Endothelial cell of umbilical vein (primary cell): ENCODE results near the gene RHBDF1. TPM values are rescaled to one million over a fixed set of nuclear protein-coding genes. Genes with fewer than 3 reads are reported as not detected.

Source experiments
- BruUV-seq: library from RNA; stranded (reverse); fragments of 400-500 nt; replicated peaks from 2 replicates; lab custom pipeline; 2021; lab: Mats Ljungman, UMichigan
- CTCF ChIA-PET: fragments of 300-600, 350-600 bp; sonication (Branson Sonifier 250); formaldehyde crosslinking; loops from one replicate; lab custom pipeline; 2021; ENCODE audit warnings: antibody characterized with exemption, inconsistent platforms; lab: Charles Lee
- POLR2A ChIA-PET: fragments of 300-600, 350-600 bp; sonication (Branson Sonifier 250); formaldehyde crosslinking; loops from one replicate; lab custom pipeline; 2021; ENCODE audit warnings: antibody characterized with exemption, inconsistent platforms; lab: Charles Lee
- DNase-seq: peaks from one replicate; pipeline ENCODE4 v3.0.0-alpha.2; 2011; ENCODE audit warnings: low read depth, low spot score
- FAIRE-seq: peaks from 2 replicates; lab custom pipeline; 2011; peaks lifted over from hg19 to GRCh38; lab: Jason Lieb, UNC
- H2AFZ ChIP-seq: 2 replicates; pipeline ENCODE4 v1.6.0; 2012; ENCODE audit warnings: low read depth, low read length, control low read depth, inconsistent platforms
- H3K27ac ChIP-seq: 2 replicates; pipeline ENCODE4 v1.5.1; 2011; ENCODE audit warnings: low read depth, mild to moderate bottlenecking, control low read depth, low read length, moderate library complexity; ENCODE audit not compliant: insufficient read depth
- H3K27me3 ChIP-seq, 2 experiments: 2 replicates each; pipeline versions ENCODE4 v1.6.0 to v1.6.1; 2011; ENCODE audit warnings: low read length in 2 of 2, mixed read lengths in 1 of 2; ENCODE audit not compliant: control insufficient read depth in 2 of 2, insufficient read depth in 2 of 2
- H3K36me3 ChIP-seq, 2 experiments: 2 replicates in 1 of 2; 3 replicates in 1 of 2; pipeline ENCODE4 v1.5.1; 2011; ENCODE audit warnings: low read length in 2 of 2, mild to moderate bottlenecking in 1 of 2, moderate library complexity in 1 of 2; ENCODE audit not compliant: control insufficient read depth in 2 of 2, insufficient read depth in 2 of 2; ENCODE audit errors: extremely low read depth in 1 of 2
- H3K4me1 ChIP-seq: 3 replicates; pipeline ENCODE4 v1.5.1; 2011; ENCODE audit warnings: mild to moderate bottlenecking, low read length; ENCODE audit not compliant: control insufficient read depth, insufficient read depth; ENCODE audit errors: extremely low read depth
- H3K4me2 ChIP-seq: 2 replicates; pipeline ENCODE4 v1.6.1; 2011; ENCODE audit warnings: low read length, control low read depth, mixed read lengths; ENCODE audit not compliant: insufficient read depth
- H3K4me3 ChIP-seq, 3 experiments: fragments of 200-600 bp in 1 of 3; sonication (generic), shearing (Covaris generic) in 1 of 3; replicated peaks in 1 of 3; 2 replicates each; pipeline ENCODE4 v1.5.1; 2011 to 2016; ENCODE audit warnings: control low read depth in 3 of 3, low read length in 3 of 3, mild to moderate bottlenecking in 2 of 3, inconsistent platforms in 1 of 3, low read depth in 1 of 3, moderate library complexity in 1 of 3; ENCODE audit not compliant: insufficient read depth in 1 of 3
- H3K79me2 ChIP-seq: 2 replicates; pipeline ENCODE4 v1.6.0; 2012; ENCODE audit warnings: low read length, inconsistent platforms; ENCODE audit not compliant: control insufficient read depth, insufficient read depth
- H3K9ac ChIP-seq: replicated peaks from 2 replicates; pipeline ENCODE3; 2011; ENCODE audit warnings: low read length, control low read depth; ENCODE audit not compliant: insufficient read depth; ENCODE audit errors: extremely low read depth
- H3K9me1 ChIP-seq: replicated peaks from 3 replicates; pipeline ENCODE4 v1.6.0; 2011; ENCODE audit warnings: mild to moderate bottlenecking, low read length; ENCODE audit not compliant: control insufficient read depth, insufficient read depth; ENCODE audit errors: extremely low read depth
- H3K9me3 ChIP-seq: replicated peaks from 2 replicates; pipeline ENCODE4 v1.5.1; 2012; ENCODE audit warnings: low read length, inconsistent platforms; ENCODE audit not compliant: control insufficient read depth, insufficient read depth
- H4K20me1 ChIP-seq: replicated peaks from 2 replicates; pipeline ENCODE3; 2011; ENCODE audit warnings: mild to moderate bottlenecking, low read length; ENCODE audit not compliant: control insufficient read depth, insufficient read depth; ENCODE audit errors: extremely low read depth
- CTCF ChIP-seq, 2 donors: IDR thresholded peaks; 1 replicate in 1 of 2; 2 replicates in 1 of 2; pipeline ENCODE4 v1.5.1; 2011; ENCODE audit warnings: low read length in 2 of 2, mild to moderate bottlenecking in 2 of 2, moderate library complexity in 2 of 2, control low read depth in 1 of 2, inconsistent platforms in 1 of 2, low read depth in 1 of 2; ENCODE audit not compliant: insufficient read depth in 1 of 2; ENCODE audit errors: extremely low read depth in 1 of 2
- EZH2 ChIP-seq: IDR thresholded peaks from 2 replicates; pipeline ENCODE4 v1.6.1; 2012; ENCODE audit warnings: borderline replicate concordance, low read depth, mild to moderate bottlenecking, moderate library complexity, low read length, inconsistent platforms; ENCODE audit not compliant: severe bottlenecking
- FOS ChIP-seq: IDR thresholded peaks from 2 replicates; pipeline ENCODE4 v1.6.1; 2011; ENCODE audit warnings: mild to moderate bottlenecking, low read length, moderate library complexity, borderline replicate concordance; ENCODE audit not compliant: insufficient read depth
- GATA2 ChIP-seq: IDR thresholded peaks from 2 replicates; pipeline ENCODE4 v1.7.0; 2011; ENCODE audit warnings: low read depth, mild to moderate bottlenecking, moderate library complexity, mixed read lengths, low read length; ENCODE audit not compliant: insufficient read length, insufficient read depth
- JUN ChIP-seq: IDR thresholded peaks from 2 replicates; pipeline ENCODE4 v1.6.1; 2011; ENCODE audit warnings: borderline replicate concordance, low read depth; ENCODE audit not compliant: insufficient read length, insufficient read depth
- MAX ChIP-seq: IDR thresholded peaks from 2 replicates; pipeline ENCODE4 v1.6.1; 2011; ENCODE audit not compliant: insufficient read depth, insufficient read length
- MYC ChIP-seq: IDR thresholded peaks from one replicate; pipeline ENCODE4 v1.6.1; 2011; ENCODE audit warnings: mild to moderate bottlenecking, low read depth, low read length
- POLR2A ChIP-seq: IDR thresholded peaks from 2 replicates; pipeline ENCODE4 v1.6.1; 2012; ENCODE audit warnings: low read depth, mild to moderate bottlenecking, control low read depth, low read length
- POLR2AphosphoS5 ChIP-seq: IDR thresholded peaks from 2 replicates; pipeline ENCODE4 v1.6.1; 2012; ENCODE audit warnings: low read depth, mild to moderate bottlenecking, control low read depth, low read length, moderate library complexity; ENCODE audit not compliant: insufficient read depth
- dilution Hi-C: fragments of 300-500 bp; cut with MboI; formaldehyde crosslinking; loops from one replicate; pipeline ENCODE4 v1.15.0; 2019; ENCODE audit warnings: low sequenced_read_pairs; ENCODE audit not compliant: extremely low pct_ligation_motif_present
- intact Hi-C: fragments of 100-400 bp; cut with micrococcal nuclease; formaldehyde crosslinking; loops from one replicate; pipeline ENCODE4 v1.10.0; 2022
- polyA plus RNA-seq, 4 experiments: library from polyadenylated mRNA; depleted of rRNA in 3 of 4; stranded (reverse) in 3 of 4; unstranded in 1 of 4; fragments of >200 nt; gene quantifications; 2 replicates each; pipeline versions ENCODE4 v1.2.1 to v1.2.3, GENCODE V29; 2011 to 2012; ENCODE audit warnings: missing spikeins in 1 of 4
- total RNA-seq: library from RNA; stranded (reverse); gene quantifications from 2 replicates; pipeline ENCODE4 v1.2.3, GENCODE V29; 2021

The RHBDF1 gene
- total and polyA plus RNA-seq, 2 donors (not counting 3 experiments of a cell fraction or from before 2014, with no cell fraction given), result 57.0 to 113 TPM

DNA sequence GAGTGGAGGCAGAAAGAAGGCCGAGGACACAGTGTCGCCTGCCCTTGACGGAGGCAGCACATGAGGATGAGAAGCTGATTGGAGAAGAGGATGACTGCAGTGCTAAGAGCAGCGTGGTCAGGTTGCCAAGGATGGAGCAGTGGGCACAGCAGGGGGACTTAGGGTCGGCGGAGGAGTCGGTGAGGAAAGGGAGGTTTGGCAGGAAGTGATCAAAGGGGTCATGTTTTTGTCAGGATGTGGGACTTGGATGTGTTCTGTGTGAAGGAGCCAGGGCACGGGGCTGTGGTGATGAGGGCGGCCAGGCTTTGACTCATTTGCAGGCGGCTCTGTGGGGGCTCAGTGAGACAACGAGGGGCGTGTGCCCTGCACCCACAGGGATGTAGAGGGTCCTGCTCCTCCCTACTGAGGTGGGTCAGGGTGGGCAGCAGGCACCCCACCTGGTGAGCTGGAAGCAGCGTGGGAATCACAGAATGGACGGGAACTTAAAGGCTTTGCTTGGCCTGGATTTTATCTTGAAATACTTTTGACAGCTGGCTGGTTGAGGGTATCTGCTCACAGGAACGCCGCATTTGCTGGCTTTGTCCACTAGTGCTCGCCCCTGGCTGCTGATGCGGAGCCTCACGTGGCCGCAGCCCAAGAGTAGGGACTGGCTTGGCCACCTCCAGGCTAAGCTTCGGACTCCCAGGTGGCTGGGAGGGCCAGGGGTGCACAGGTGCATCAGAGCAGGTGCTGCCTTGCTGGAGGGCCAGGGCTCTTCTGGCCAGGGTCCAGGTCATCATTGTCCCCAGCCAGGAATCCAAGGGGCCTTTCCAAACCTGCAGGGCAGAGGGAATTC is 11.6 kb upstream of the RHBDF1 start:
- CTCF ChIA-PET, result interaction anchor here (1.1 to 17.6 kb wide), 6 partner anchors 10 to 97 kb away, joined by 3 to 790 read pairs (median 10); partner anchors contain the start of genes HBQ1, MPG and RHBDF1
- Histone ChIP-seq H3K36me3 (peaks cover 7 to 22% of the 10 kb centered on the region in 2 experiments), H2AFZ (no peak overlapping the region), H3K27me3 (no peaks in the 10 kb centered on the region), H3K79me2 (no peaks in the 10 kb centered on the region), H3K4me1 (peaks cover 39% of the 10 kb centered on the region), H4K20me1 (no peaks in the 10 kb centered on the region), H3K9ac (peak overlapping the region; percentile 53), H3K4me3 (no peak overlapping the region), H3K27ac (peak overlapping the region; percentile 78), H3K9me1 (no peaks in the 10 kb centered on the region), H3K4me2 (peak overlapping the region; percentile 13), H3K9me3 (no peaks in the 10 kb centered on the region)
- intact Hi-C loops (loop anchor here (1.0 kb wide), 3 partner anchors 8 to 31 kb away; partner anchors contain the start of genes POLR3K and SNRNP25), dilution Hi-C loops (no loop called here)
- FAIRE-seq (peak; percentile 82), DNase-seq (peak; percentile 64)
- BruUV-seq, result no TSS peak
- POLR2A ChIA-PET, result interaction anchor here (1.9 kb wide), 1 partner anchor 10 kb away, joined by 5 read pairs; no protein-coding TSS in a partner anchor
- no peak for TF ChIP-seq GATA2
- no peak for TF ChIP-seq MAX
- TF ChIP-seq FOS, result peak; percentile 49
- TF ChIP-seq JUN, result no peak
- TF ChIP-seq EZH2, result no peak
- peak in 1 of 2 donors; percentile 29 for TF ChIP-seq CTCF (IDR thresholded peaks at IDR 0.05; ENCODE audit: extremely low read depth in 1 of 2, insufficient read depth in 1 of 2, low read depth in 1 of 2, low read length in 2 of 2)
- TF ChIP-seq POLR2AphosphoS5, result peak; percentile 86
- no peak for TF ChIP-seq MYC
- peak; percentile 50 for TF ChIP-seq POLR2A
